Hepatocyte (in vitro differentiated cells): ENCODE measurements around the gene IL1RAPL2. TPM values are rescaled to one million over a fixed set of nuclear protein-coding genes. Genes with fewer than 3 reads are reported as not detected.
"Not testable (repeated sequence)": the region's sequence is repeated elsewhere in the genome, so short reads cannot be mapped to it uniquely, and the experiment has no call there.

Experiments used
- DNase-seq: peaks from one replicate; pipeline ENCODE4 v3.0.0-alpha.2; 2016; ENCODE audit warnings: low spot score
- H2AFZ ChIP-seq: fragments of 200-600 bp; sonication (generic); 2 replicates; pipeline ENCODE4 v1.6.0; 2016; ENCODE audit warnings: antibody characterized with exemption, mild to moderate bottlenecking
- H3K27ac ChIP-seq: fragments of 200-600 bp; sonication (generic); 2 replicates; pipeline ENCODE4 v1.5.1; 2016; ENCODE audit warnings: mild to moderate bottlenecking
- H3K27me3 ChIP-seq: fragments of 200-600 bp; sonication (generic); 2 replicates; pipeline ENCODE4 v1.6.1; 2016
- H3K36me3 ChIP-seq: fragments of 200-600 bp; sonication (generic); replicated peaks from 2 replicates; pipeline ENCODE4 v1.5.1; 2016; ENCODE audit warnings: low read depth; ENCODE audit not compliant: insufficient read depth
- H3K4me1 ChIP-seq: fragments of 200-600 bp; sonication (generic); 2 replicates; pipeline ENCODE4 v1.5.1; 2016; ENCODE audit warnings: mild to moderate bottlenecking, moderate library complexity; ENCODE audit not compliant: insufficient read depth
- H3K4me2 ChIP-seq: fragments of 200-600 bp; sonication (generic); 2 replicates; pipeline ENCODE4 v1.6.0; 2016
- H3K4me3 ChIP-seq: fragments of 200-600 bp; sonication (generic); 2 replicates; pipeline ENCODE4 v1.5.1; 2016; ENCODE audit warnings: mild to moderate bottlenecking
- H3K79me2 ChIP-seq: fragments of 200-600 bp; sonication (generic); 2 replicates; pipeline ENCODE4 v1.6.0; 2017; ENCODE audit warnings: mild to moderate bottlenecking
- H3K9me2 ChIP-seq: fragments of 200-600 bp; sonication (generic); replicated peaks from 2 replicates; pipeline ENCODE4 v1.6.0; 2017; ENCODE audit warnings: mild to moderate bottlenecking; ENCODE audit not compliant: insufficient read depth
- H3K9me3 ChIP-seq: fragments of 200-600 bp; sonication (generic); 2 replicates; pipeline ENCODE4 v1.5.1; 2016; ENCODE audit warnings: low read depth, mild to moderate bottlenecking
- H4K20me1 ChIP-seq: fragments of 200-600 bp; sonication (generic); 2 replicates; pipeline ENCODE4 v1.6.0; 2016; ENCODE audit warnings: mild to moderate bottlenecking; ENCODE audit not compliant: insufficient read depth, poor library complexity, severe bottlenecking
- CTCF ChIP-seq: fragments of 200-600 bp; sonication (generic); IDR thresholded peaks from 2 replicates; pipeline ENCODE4 v1.5.1; 2016; ENCODE audit warnings: antibody characterized with exemption, mild to moderate bottlenecking; ENCODE audit not compliant: poor library complexity
- EZH2 ChIP-seq: fragments of 200-600 bp; sonication (generic); IDR thresholded peaks from 2 replicates; pipeline ENCODE4 v1.6.1; 2016; ENCODE audit warnings: antibody characterized with exemption, mild to moderate bottlenecking, borderline replicate concordance
- EZH2phosphoT487 ChIP-seq: fragments of 200-600 bp; sonication (generic); IDR thresholded peaks from one replicate; pipeline ENCODE4 v1.6.1; 2018; ENCODE audit warnings: antibody characterized with exemption, mild to moderate bottlenecking, low read depth, moderate library complexity; ENCODE audit not compliant: unreplicated experiment, severe bottlenecking
- WGBS: methylation state at CpG from one replicate; pipeline ENCODE4 v1.1.6; 2016; ENCODE audit warnings: low lambda C conversion rate; ENCODE audit errors: missing lambda C conversion rate; 5-methylcytosine and 5-hydroxymethylcytosine counted together
- polyA plus RNA-seq: library from polyadenylated mRNA; unstranded; fragments of >200 nt; fragmentation: Nextera tagmentation; extraction: Ambion mirVana; gene quantifications from 2 replicates; pipeline ENCODE4 v1.2.1, GENCODE V29; 2016
- total RNA-seq: library from RNA; depleted of rRNA; stranded (reverse); fragments of >200 nt; gene quantifications from 2 replicates; pipeline ENCODE4 v1.2.3, GENCODE V29; 2014

The IL1RAPL2 gene
- total and polyA plus RNA-seq, 2 experiments from 2014 or later = 0.40 TPM; not detected in 1

- TF ChIP-seq CTCF (no peak), EZH2 (no peak), EZH2phosphoT487 (no peak)
These were observed 441.0 kb downstream of the IL1RAPL2 start for GRCh38 chrX:105006996-105007395.

GRCh38 chrX:105013719-105014118 lies 447.7 kb downstream of the IL1RAPL2 start:
- 82% methylated on average over 2 of the region's 2 CpGs for WGBS
- Histone ChIP-seq H3K27me3 (no peaks in the 10 kb centered on the region), H3K4me3 (no peak overlapping the region), H4K20me1 (no peaks in the 10 kb centered on the region), H3K9me2 (no peaks in the 10 kb centered on the region), H3K27ac (no peak overlapping the region), H3K4me2 (no peak overlapping the region), H3K36me3 (no peaks in the 10 kb centered on the region), H3K9me3 (no peaks in the 10 kb centered on the region), H3K4me1 (no peaks in the 10 kb centered on the region), H3K79me2 (no peaks in the 10 kb centered on the region), H2AFZ (no peak overlapping the region)
- TF ChIP-seq EZH2phosphoT487 = no peak
- TF ChIP-seq EZH2 = no peak
- TF ChIP-seq CTCF = no peak
- no peak for DNase-seq

More at GRCh38 chrX:105006996-105007395, 441.0 kb downstream of the IL1RAPL2 start:
- no peaks in the 10 kb centered on the region for H3K9me2 ChIP-seq
- no peaks in the 10 kb centered on the region for H3K79me2 ChIP-seq
- no peak for DNase-seq
- no peak overlapping the region for H2AFZ ChIP-seq
- no peaks in the 10 kb centered on the region for H3K9me3 ChIP-seq
- no peaks in the 10 kb centered on the region for H3K27me3 ChIP-seq
- H3K4me3 ChIP-seq = no peak overlapping the region
- H3K4me2 ChIP-seq = no peak overlapping the region
- no peak overlapping the region for H3K27ac ChIP-seq
- H4K20me1 ChIP-seq = no peaks in the 10 kb centered on the region
- H3K4me1 ChIP-seq = no peaks in the 10 kb centered on the region
- H3K36me3 ChIP-seq = no peaks in the 10 kb centered on the region

- no peaks in the 10 kb centered on the region for H3K27me3 ChIP-seq
- no peak overlapping the region for H2AFZ ChIP-seq
- WGBS = 64% methylated on average over 2 of the region's 2 CpGs
- no peak overlapping the region for H3K4me2 ChIP-seq
- H3K4me1 ChIP-seq = no peaks in the 10 kb centered on the region
- TF ChIP-seq EZH2phosphoT487 (no peak), EZH2 (no peak), CTCF (no peak)
- H3K27ac ChIP-seq = no peak overlapping the region
- no peak overlapping the region for H3K4me3 ChIP-seq
- H3K79me2 ChIP-seq = no peaks in the 10 kb centered on the region
- no peaks in the 10 kb centered on the region for H3K36me3 ChIP-seq
- no peaks in the 10 kb centered on the region for H3K9me3 ChIP-seq
- DNase-seq = no peak
- no peaks in the 10 kb centered on the region for H4K20me1 ChIP-seq
- no peaks in the 10 kb centered on the region for H3K9me2 ChIP-seq
These were observed 451.6 kb downstream of the IL1RAPL2 start for GRCh38 chrX:105017641-105018040.

- H3K79me2 ChIP-seq = no peaks in the 10 kb centered on the region
- H2AFZ ChIP-seq = no peak overlapping the region
- no peak for TF ChIP-seq EZH2
- no peak for TF ChIP-seq EZH2phosphoT487
- no peak for TF ChIP-seq CTCF
- DNase-seq = no peak
- H3K4me2 ChIP-seq = no peak overlapping the region
- H4K20me1 ChIP-seq = no peaks in the 10 kb centered on the region
- H3K9me2 ChIP-seq = no peaks in the 10 kb centered on the region
- no peak overlapping the region for H3K4me3 ChIP-seq
- no peaks in the 10 kb centered on the region for H3K27me3 ChIP-seq
- no peaks in the 10 kb centered on the region for H3K9me3 ChIP-seq
- no peaks in the 10 kb centered on the region for H3K4me1 ChIP-seq
- H3K27ac ChIP-seq = no peak overlapping the region
- H3K36me3 ChIP-seq = no peaks in the 10 kb centered on the region
- 82% methylated on average over 1 of the region's 1 CpG for WGBS
These were observed 452.9 kb downstream of the IL1RAPL2 start for GRCh38 chrX:105018865-105019264.

- not testable (repeated sequence) for H3K4me1 ChIP-seq, H3K79me2 ChIP-seq, H3K9me2 ChIP-seq, H3K4me2 ChIP-seq, H3K27ac ChIP-seq, H4K20me1 ChIP-seq, H3K36me3 ChIP-seq, H3K9me3 ChIP-seq, H2AFZ ChIP-seq, DNase-seq, H3K4me3 ChIP-seq, H3K27me3 ChIP-seq
- WGBS = 67% methylated on average over 2 of the region's 3 CpGs
These were observed 463.0 kb downstream of the IL1RAPL2 start for GRCh38 chrX:105028962-105029361.
